K562 (cell line): ENCODE measurements around the gene CREM. TPM values are rescaled to one million over a fixed set of nuclear protein-coding genes. Genes with fewer than 3 reads are reported as not detected.

Experiments
- ATAC-seq: fragments of 200-7000 bp; cut with Tn5 transposase; 3 replicates; pipeline ENCODE4 v1.9.1; 2020; ENCODE audit warnings: moderate library complexity
- BruUV-seq: library from RNA; stranded (reverse); fragments of 400-500 nt; replicated peaks from 2 replicates; lab custom pipeline; 2021; lab: Mats Ljungman, UMichigan
- CTCF ChIA-PET: fragments of 300-600 bp; formaldehyde crosslinking; extraction: SDS; loops from one replicate; lab custom pipeline; 2021; ENCODE audit warnings: low intra/inter-chr PET ratio; lab: Yijun Ruan, JAX
- POLR2A ChIA-PET: fragments of 300-600, 350-650 bp; sonication (Branson Sonifier 250); formaldehyde crosslinking; extraction: SDS; loops from one replicate; lab custom pipeline; 2021; ENCODE audit warnings: antibody characterized with exemption, inconsistent platforms; lab: Yijun Ruan, JAX
- DNase-seq, 4 experiments: peaks; one replicate each; pipeline versions ENCODE4 v3.0.0 to v3.0.0-alpha.2; 2011 to 2018; ENCODE audit warnings: low spot score in 3 of 4, mixed read lengths in 3 of 4; ENCODE audit errors: extremely low read depth in 1 of 4
- FAIRE-seq: peaks from 2 replicates; lab custom pipeline; 2011; peaks lifted over from hg19 to GRCh38; lab: Jason Lieb, UNC
- H2AFZ ChIP-seq: 2 replicates; pipeline ENCODE4 v1.6.0; 2011; ENCODE audit warnings: low read depth, low read length, control low read depth, inconsistent platforms
- H3K27ac ChIP-seq: fragments of 200-600 bp; 3 replicates; pipeline ENCODE4 v1.8.0; 2011; ENCODE audit warnings: low read depth, mild to moderate bottlenecking, control low read depth, inconsistent platforms, low read length, moderate library complexity, mixed read lengths; ENCODE audit errors: extremely low read depth
- H3K27me3 ChIP-seq, 2 experiments: fragments of 300-600 bp in 1 of 2; 2 replicates in 1 of 2; 3 replicates in 1 of 2; pipeline versions ENCODE4 v1.6.0 to v1.8.0; 2011; ENCODE audit warnings: inconsistent platforms in 2 of 2, low read length in 2 of 2, mild to moderate bottlenecking in 1 of 2, mixed read lengths in 1 of 2, moderate library complexity in 1 of 2; ENCODE audit not compliant: control insufficient read depth in 2 of 2, insufficient read depth in 2 of 2
- H3K36me3 ChIP-seq: fragments of 300-600 bp; 3 replicates; pipeline ENCODE4 v1.8.0; 2011; ENCODE audit warnings: mild to moderate bottlenecking, low read length, inconsistent platforms; ENCODE audit not compliant: control insufficient read depth, insufficient read depth
- H3K4me1 ChIP-seq, 2 experiments: fragments of 200-600 bp in 1 of 2; replicated peaks in 1 of 2; 2 replicates in 1 of 2; 3 replicates in 1 of 2; pipeline versions ENCODE4 v1.5.1 to v1.8.0; 2011; ENCODE audit warnings: inconsistent platforms in 2 of 2, low read length in 2 of 2, mild to moderate bottlenecking in 1 of 2, mixed read lengths in 1 of 2, moderate library complexity in 1 of 2; ENCODE audit not compliant: control insufficient read depth in 2 of 2, insufficient read depth in 2 of 2
- H3K4me2 ChIP-seq: 2 replicates; pipeline ENCODE4 v1.6.1; 2011; ENCODE audit warnings: low read length, control low read depth, inconsistent platforms, mixed read lengths; ENCODE audit not compliant: insufficient read depth
- H3K4me3 ChIP-seq: fragments of 200-600 bp; sonication (generic), shearing (Covaris generic); 2 replicates; pipeline ENCODE4 v1.5.1; 2016; ENCODE audit warnings: control low read depth, inconsistent platforms
- H3K79me2 ChIP-seq: fragments of 200-600 bp; 3 replicates; pipeline ENCODE4 v1.8.0; 2011; ENCODE audit warnings: low read length, inconsistent platforms; ENCODE audit not compliant: control insufficient read depth, insufficient read depth
- H3K9ac ChIP-seq, 2 experiments: 2 replicates each; pipeline versions ENCODE4 v1.6.0 to v1.6.1; 2011; ENCODE audit warnings: low read depth in 2 of 2, low read length in 2 of 2, control low read depth in 1 of 2, inconsistent platforms in 1 of 2, mild to moderate bottlenecking in 1 of 2, mixed read lengths in 1 of 2; ENCODE audit not compliant: insufficient read depth in 1 of 2
- H3K9me1 ChIP-seq: one replicate; pipeline ENCODE4 v1.6.0; 2011; ENCODE audit warnings: inconsistent platforms, mild to moderate bottlenecking, low read length, moderate library complexity; ENCODE audit not compliant: control insufficient read depth, insufficient read depth
- H3K9me3 ChIP-seq: replicated peaks from 2 replicates; pipeline ENCODE4 v1.5.1; 2011; ENCODE audit warnings: low read depth, low read length, inconsistent platforms; ENCODE audit not compliant: control insufficient read depth, insufficient read depth
- H4K20me1 ChIP-seq: replicated peaks from 2 replicates; pipeline ENCODE4 v1.6.1; 2011; ENCODE audit warnings: low read length, inconsistent platforms, mixed read lengths; ENCODE audit not compliant: control insufficient read depth, insufficient read depth
- CEBPB ChIP-seq: fragments of 450-650 bp; IDR thresholded peaks from 2 replicates; pipeline ENCODE4 v1.6.1; 2016; ENCODE audit warnings: missing genetic modification characterization, missing compliant biosample characterization
- CTBP1 ChIP-seq: fragments of 450-650 bp; IDR thresholded peaks from 2 replicates; pipeline ENCODE4 v1.6.1; 2016; ENCODE audit warnings: borderline replicate concordance
- CXXC5 ChIP-seq: fragments of 250-450 bp; sonication (Bioruptor Pico); IDR thresholded peaks from 2 replicates; pipeline ENCODE4 v1.8.0; 2022; ENCODE audit warnings: inconsistent platforms, mild to moderate bottlenecking, moderate library complexity
- GTF2E2 ChIP-seq: fragments of 200-800 bp; sonication (Bioruptor generic); IDR thresholded peaks from 2 replicates; pipeline ENCODE4 v1.6.1; 2016; ENCODE audit warnings: missing genetic modification characterization, missing compliant biosample characterization
- MEIS2 ChIP-seq: fragments of 450-650 bp; IDR thresholded peaks from 2 replicates; pipeline ENCODE4 v1.6.1; 2014; ENCODE audit warnings: mild to moderate bottlenecking; ENCODE audit not compliant: partially characterized antibody
- NR2C2 ChIP-seq, 2 experiments: fragments of 200-800 bp in 1 of 2; sonication (Bioruptor generic) in 1 of 2; sonication (generic) in 1 of 2; formaldehyde crosslinking in 1 of 2; IDR thresholded peaks; 2 replicates each; pipeline versions ENCODE4 v1.6.1 to v1.8.0; 2016 to 2022; ENCODE audit warnings: mild to moderate bottlenecking in 1 of 2, missing compliant biosample characterization in 1 of 2, missing genetic modification characterization in 1 of 2, missing genetic modification reagents in 1 of 2
- PBX2 ChIP-seq, 2 experiments: IDR thresholded peaks in 1 of 2; conservative IDR thresholded peaks in 1 of 2; 2 replicates each; pipeline ENCODE4 v1.6.1; 2016; ENCODE audit warnings: low read depth in 2 of 2, mild to moderate bottlenecking in 1 of 2, missing compliant biosample characterization in 1 of 2, missing genetic modification characterization in 1 of 2, moderate library complexity in 1 of 2
- RCOR1 ChIP-seq, 2 experiments: IDR thresholded peaks; 2 replicates each; pipeline ENCODE4 v1.6.1; 2012; ENCODE audit warnings: low read depth in 2 of 2, low read length in 2 of 2, borderline replicate concordance in 1 of 2, improper control_type of control experiment in 1 of 2
- WGBS: fragments of 100-300 bp; shearing (Covaris generic); methylation state at CpG from one replicate; pipeline ENCODE4 v1.1.6; 2016; ENCODE audit warnings: low coverage, mixed read lengths; ENCODE audit not compliant: insufficient coverage; ENCODE audit errors: missing lambda C conversion rate; 5-methylcytosine and 5-hydroxymethylcytosine counted together
- in situ Hi-C: fragments of 300-500 bp; cut with MboI; formaldehyde crosslinking; loops from 4 replicates; pipeline ENCODE4 v1.15.0; 2018; ENCODE audit warnings: inconsistent platforms, mixed read lengths
- intact Hi-C: fragments of 100-400 bp; cut with micrococcal nuclease; formaldehyde crosslinking; loops from 2 replicates; pipeline ENCODE4 v1.14.2; 2022
- polyA plus RNA-seq, 8 experiments: library from polyadenylated mRNA; depleted of rRNA in 4 of 8; stranded (reverse) in 5 of 8; unstranded in 3 of 8; fragments of >200 nt; fragmentation: Nextera tagmentation in 2 of 8; fragmentation: Illumina TruSeq in 1 of 8; extraction: Ambion mirVana in 2 of 8; extraction: Trizol in 1 of 8; gene quantifications; 2 replicates each; pipeline versions ENCODE4 v1.2.1 to v1.2.3, GENCODE V29; 2011 to 2014; ENCODE audit warnings: inconsistent platforms in 1 of 8, missing spikeins in 1 of 8
- total RNA-seq, 7 experiments: library from RNA; depleted of rRNA in 6 of 7; stranded (reverse); fragments of >200 nt in 6 of 7; fragmentation: Illumina TruSeq in 2 of 7; extraction: Trizol in 2 of 7; gene quantifications; 2 replicates each; pipeline versions ENCODE4 v1.2.1 to v1.2.3, GENCODE V29; 2011 to 2021; ENCODE audit warnings: low replicate concordance in 1 of 7
- TF ChIP-seq, protein P1 (sequence below): fragments of 250-450 bp; sonication (Bioruptor Pico); IDR thresholded peaks from 2 replicates; pipeline ENCODE4 v1.9.0; 2021; ENCODE audit warnings: mild to moderate bottlenecking
- TF ChIP-seq, protein P2 (sequence below): fragments of 450-650 bp; IDR thresholded peaks from 2 replicates; pipeline ENCODE4 v1.6.1; 2016

CREM gene
- total and polyA plus RNA-seq, 9 of the 15 experiments (the other 6 are each of a cell fraction or from before 2014, with no cell fraction given), result 39.1 to 70.2 (median 48.3) TPM

- H3K9me1 ChIP-seq, result no peaks in the 10 kb centered on the region
- no peak overlapping the region for H3K27ac ChIP-seq
- no peaks in the 10 kb centered on the region for H4K20me1 ChIP-seq
- H3K4me3 ChIP-seq, result no peak overlapping the region
- ChIA-PET CTCF (no interaction called here), POLR2A (interaction anchor here (0.5 to 1.6 kb wide), 2 partner anchors 12 to 14 kb away, joined by 3 to 5 read pairs; no protein-coding TSS in a partner anchor)
- 3% methylated on average over 3 of the region's 3 CpGs for WGBS
- no TSS peak for BruUV-seq
- H3K27me3 ChIP-seq, result no peaks in the 10 kb centered on the region
- ATAC-seq (no peak), FAIRE-seq (no peak), DNase-seq (no peak)
- no peak overlapping the region for H3K4me2 ChIP-seq
- H3K4me1 ChIP-seq, result peaks cover 0 to 23% of the 10 kb centered on the region in 2 experiments; a peak in 4 of 5 replicates
- in situ Hi-C loops, result no loop called here
- H3K79me2 ChIP-seq, result no peaks in the 10 kb centered on the region
- H2AFZ ChIP-seq, result no peak overlapping the region
- no peaks in the 10 kb centered on the region for H3K9me3 ChIP-seq
- no peaks in the 10 kb centered on the region for H3K36me3 ChIP-seq
- TF ChIP-seq CXXC5 (CRISPR knock-in tag) (peak; percentile 7; the same call in 1 of the 2 replicates), RCOR1 (IDR thresholded peaks at IDR 0.05; ENCODE audit: borderline replicate concordance in 1 of 2, low read depth in 2 of 2, low read length in 2 of 2) (peak in 1 of 2 experiments; percentile 35; a peak in 1 of 4 replicates), NR2C2 (CRISPR knock-in tag; IDR thresholded peaks at IDR 0.05) (no peak), NR2C2 (tag; IDR thresholded peaks at IDR 0.05) (peak; percentile 46; the same call in 1 of the 2 replicates), PBX2 (CRISPR knock-in tag; IDR thresholded peaks at IDR 0.05; ENCODE audit: low read depth) (no peak), PBX2 (tag; conservative IDR thresholded peaks at IDR 0.05; ENCODE audit: low read depth) (peak; percentile 60), CEBPB (tag) (peak; percentile 21; the same call in 1 of the 2 replicates), MEIS2 (peak; percentile 66), CTBP1 (peak; percentile 53), GTF2E2 (no peak)
- TF ChIP-seq, protein P1, sequence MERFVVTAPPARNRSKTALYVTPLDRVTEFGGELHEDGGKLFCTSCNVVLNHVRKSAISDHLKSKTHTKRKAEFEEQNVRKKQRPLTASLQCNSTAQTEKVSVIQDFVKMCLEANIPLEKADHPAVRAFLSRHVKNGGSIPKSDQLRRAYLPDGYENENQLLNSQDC (CRISPR knock-in tag), result no peak
- TF ChIP-seq, protein P2, sequence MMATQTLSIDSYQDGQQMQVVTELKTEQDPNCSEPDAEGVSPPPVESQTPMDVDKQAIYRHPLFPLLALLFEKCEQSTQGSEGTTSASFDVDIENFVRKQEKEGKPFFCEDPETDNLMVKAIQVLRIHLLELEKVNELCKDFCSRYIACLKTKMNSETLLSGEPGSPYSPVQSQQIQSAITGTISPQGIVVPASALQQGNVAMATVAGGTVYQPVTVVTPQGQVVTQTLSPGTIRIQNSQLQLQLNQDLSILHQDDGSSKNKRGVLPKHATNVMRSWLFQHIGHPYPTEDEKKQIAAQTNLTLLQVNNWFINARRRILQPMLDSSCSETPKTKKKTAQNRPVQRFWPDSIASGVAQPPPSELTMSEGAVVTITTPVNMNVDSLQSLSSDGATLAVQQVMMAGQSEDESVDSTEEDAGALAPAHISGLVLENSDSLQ, result peak; percentile 64
- TF ChIP-seq, all 486 proteins: peak for 8
- no peak overlapping the region for H3K9ac ChIP-seq
- intact Hi-C loops, result no loop called here
Measured at GRCh38 chr10:35192645-35193249, 66.1 kb downstream of the CREM start.
